Measurements from ENCODE around the gene FBRS.
A peak's percentile ranks its signal among the peaks of the same experiment; 100 is the strongest.

The FBRS gene

DNA sequence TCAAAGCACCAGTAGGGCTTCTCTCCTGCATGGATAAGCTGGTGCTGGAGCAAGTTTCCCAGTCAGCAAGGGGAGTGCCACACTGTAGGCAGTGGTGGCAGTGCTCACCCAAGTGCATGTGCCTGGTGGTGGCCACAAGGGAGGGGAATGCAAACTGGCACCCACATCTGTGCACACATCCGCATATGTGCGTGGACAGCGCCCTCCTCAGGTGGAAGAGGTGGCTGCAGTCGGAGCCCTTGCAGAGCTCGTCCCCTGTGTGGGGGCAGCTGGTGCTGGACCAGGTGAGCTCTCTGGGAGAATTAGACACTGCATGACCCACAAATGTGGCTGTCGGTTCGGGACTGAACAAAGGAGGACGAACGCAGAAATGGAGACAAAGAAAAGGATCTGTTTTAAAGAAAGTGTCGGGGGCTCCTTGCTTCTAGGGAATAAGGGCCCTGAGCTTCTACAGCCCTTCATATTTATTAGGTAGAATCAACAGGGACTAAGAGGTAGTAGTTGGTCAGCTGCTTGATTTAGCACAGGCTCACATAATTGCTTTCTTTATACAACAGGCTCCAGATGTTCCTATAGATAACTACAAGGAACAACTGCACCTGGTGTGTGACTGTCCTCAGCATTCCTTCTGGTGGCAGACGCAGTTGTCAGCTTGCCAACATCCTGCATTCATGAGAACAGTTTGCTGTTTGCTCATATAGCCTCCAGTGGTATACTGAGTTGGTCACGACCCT, 42.7 kb upstream of the FBRS start:
- Histone ChIP-seq H3K27ac (ENCODE audit: low read length, poor library complexity, severe bottlenecking) (no peak overlapping the region), H2BK5ac (ENCODE audit: low read depth, low read length, poor library complexity, severe bottlenecking) (no peak overlapping the region), H2BK120ac (ENCODE audit: low read depth, low read length) (no peak overlapping the region), H3K18ac (ENCODE audit: low read depth in 1 of 2, low read length in 2 of 2) (no peak overlapping the region), H2BK12ac (ENCODE audit: low read length in 2 of 2) (no peak overlapping the region), H3K27me3 (ENCODE audit: control insufficient read depth in 1 of 2, insufficient read depth in 1 of 2, low read length in 2 of 2) (no peaks in the 10 kb centered on the region), H3K23ac (ENCODE audit: low read length in 2 of 2) (no peak overlapping the region), H3K4me1 (ENCODE audit: control insufficient read depth, insufficient read depth, low read depth, low read length) (peaks cover 9% of the 10 kb centered on the region), H3K9me3 (ENCODE audit: control insufficient read depth, low read length) (no peaks in the 10 kb centered on the region), H2BK15ac (ENCODE audit: low read depth, poor library complexity, severe bottlenecking) (no peak overlapping the region), H4K8ac (ENCODE audit: low read length) (no peak overlapping the region), H2AFZ (ENCODE audit: low read depth, low read length) (no peak overlapping the region), H2AK5ac (ENCODE audit: low read length, severe bottlenecking) (no peak overlapping the region), H3K14ac (ENCODE audit: low read length in 2 of 2) (no peak overlapping the region), H4K91ac (ENCODE audit: low read length) (no peak overlapping the region), H3K36me3 (ENCODE audit: control insufficient read depth in 1 of 2, insufficient read depth in 2 of 2, low read depth in 1 of 2, low read length in 2 of 2) (no peaks in the 10 kb centered on the region), H3K4me3 (ENCODE audit: insufficient read depth in 1 of 2, low read depth in 1 of 2, low read length in 2 of 2) (no peak overlapping the region), H3K9ac (ENCODE audit: low read length) (no peak overlapping the region), H3K79me1 (replicated peaks; ENCODE audit: low read length, poor library complexity, severe bottlenecking) (peaks cover under 1% of the 10 kb centered on the region), H3K4ac (ENCODE audit: low read depth in 1 of 2, low read length in 2 of 2) (no peak overlapping the region), H3K4me2 (ENCODE audit: low read length, poor library complexity, severe bottlenecking) (no peak overlapping the region)
- 44% methylated on average over 12 of the region's 12 CpGs for WGBS
- peak; percentile 32 for DNase-seq

GRCh38 chr16:30619202-30619601, 39.0 kb upstream of the FBRS start:
- H3K23ac ChIP-seq (ENCODE audit: low read length in 2 of 2), result no peak overlapping the region
- no peaks in the 10 kb centered on the region for H3K9me3 ChIP-seq (ENCODE audit: control insufficient read depth, low read length)
- no peak overlapping the region for H3K4me2 ChIP-seq (ENCODE audit: low read length, poor library complexity, severe bottlenecking)
- H4K8ac ChIP-seq (ENCODE audit: low read length), result no peak overlapping the region
- no peak overlapping the region for H4K91ac ChIP-seq (ENCODE audit: low read length)
- no peak overlapping the region for H2BK15ac ChIP-seq (ENCODE audit: low read depth, poor library complexity, severe bottlenecking)
- no peak overlapping the region for H2AFZ ChIP-seq (ENCODE audit: low read depth, low read length)
- H3K9ac ChIP-seq (ENCODE audit: low read length), result no peak overlapping the region
- no peak overlapping the region for H3K18ac ChIP-seq (ENCODE audit: low read depth in 1 of 2, low read length in 2 of 2)
- 92% methylated on average over 4 of the region's 4 CpGs for WGBS
- H3K4me1 ChIP-seq (ENCODE audit: control insufficient read depth, insufficient read depth, low read depth, low read length), result peaks cover 9% of the 10 kb centered on the region
- no peak overlapping the region for H3K14ac ChIP-seq (ENCODE audit: low read length in 2 of 2)
- H2BK5ac ChIP-seq (ENCODE audit: low read depth, low read length, poor library complexity, severe bottlenecking), result no peak overlapping the region
- no peak overlapping the region for H3K4ac ChIP-seq (ENCODE audit: low read depth in 1 of 2, low read length in 2 of 2)
- no peak overlapping the region for H2BK12ac ChIP-seq (ENCODE audit: low read length in 2 of 2)
- H3K36me3 ChIP-seq (ENCODE audit: control insufficient read depth in 1 of 2, insufficient read depth in 2 of 2, low read depth in 1 of 2, low read length in 2 of 2), result no peaks in the 10 kb centered on the region
- H3K4me3 ChIP-seq (ENCODE audit: insufficient read depth in 1 of 2, low read depth in 1 of 2, low read length in 2 of 2), result no peak overlapping the region
- no peaks in the 10 kb centered on the region for H3K79me1 ChIP-seq (replicated peaks; ENCODE audit: low read length, poor library complexity, severe bottlenecking)
- peak overlapping the region; percentile 15 for H3K27ac ChIP-seq (ENCODE audit: low read length, poor library complexity, severe bottlenecking)
- peaks cover 3 to 16% of the 10 kb centered on the region in 2 experiments for H3K27me3 ChIP-seq (ENCODE audit: control insufficient read depth in 1 of 2, insufficient read depth in 1 of 2, low read length in 2 of 2)
- DNase-seq, result no peak
- H2BK120ac ChIP-seq (ENCODE audit: low read depth, low read length), result no peak overlapping the region
- H2AK5ac ChIP-seq (ENCODE audit: low read length, severe bottlenecking), result no peak overlapping the region

- Histone ChIP-seq H4K8ac (ENCODE audit: low read length) (no peak overlapping the region), H3K27me3 (ENCODE audit: control insufficient read depth in 1 of 2, insufficient read depth in 1 of 2, low read length in 2 of 2) (peaks cover 3 to 16% of the 10 kb centered on the region in 2 experiments), H2AK5ac (ENCODE audit: low read length, severe bottlenecking) (no peak overlapping the region), H3K4me1 (ENCODE audit: control insufficient read depth, insufficient read depth, low read depth, low read length) (peaks cover 9% of the 10 kb centered on the region), H2BK15ac (ENCODE audit: low read depth, poor library complexity, severe bottlenecking) (no peak overlapping the region), H3K23ac (ENCODE audit: low read length in 2 of 2) (no peak overlapping the region), H3K4ac (ENCODE audit: low read depth in 1 of 2, low read length in 2 of 2) (no peak overlapping the region), H3K27ac (ENCODE audit: low read length, poor library complexity, severe bottlenecking) (peak overlapping the region; percentile 15), H3K9me3 (ENCODE audit: control insufficient read depth, low read length) (no peaks in the 10 kb centered on the region), H3K79me1 (replicated peaks; ENCODE audit: low read length, poor library complexity, severe bottlenecking) (no peaks in the 10 kb centered on the region), H2AFZ (ENCODE audit: low read depth, low read length) (no peak overlapping the region), H2BK5ac (ENCODE audit: low read depth, low read length, poor library complexity, severe bottlenecking) (no peak overlapping the region), H4K91ac (ENCODE audit: low read length) (no peak overlapping the region), H3K4me2 (ENCODE audit: low read length, poor library complexity, severe bottlenecking) (no peak overlapping the region), H2BK12ac (ENCODE audit: low read length in 2 of 2) (no peak overlapping the region), H3K9ac (ENCODE audit: low read length) (no peak overlapping the region), H3K36me3 (ENCODE audit: control insufficient read depth in 1 of 2, insufficient read depth in 2 of 2, low read depth in 1 of 2, low read length in 2 of 2) (no peaks in the 10 kb centered on the region), H3K18ac (ENCODE audit: low read depth in 1 of 2, low read length in 2 of 2) (no peak overlapping the region), H2BK120ac (ENCODE audit: low read depth, low read length) (no peak overlapping the region), H3K14ac (ENCODE audit: low read length in 2 of 2) (no peak overlapping the region), H3K4me3 (ENCODE audit: insufficient read depth in 1 of 2, low read depth in 1 of 2, low read length in 2 of 2) (no peak overlapping the region)
- no peak for DNase-seq
- WGBS, result 90% methylated on average over 5 of the region's 5 CpGs
Observed at GRCh38 chr16:30619638-30620037, 38.6 kb upstream of the FBRS start.

- Histone ChIP-seq H4K8ac (ENCODE audit: low read length) (no peak overlapping the region), H3K36me3 (ENCODE audit: control insufficient read depth in 1 of 2, insufficient read depth in 2 of 2, low read depth in 1 of 2, low read length in 2 of 2) (no peaks in the 10 kb centered on the region), H3K18ac (ENCODE audit: low read depth in 1 of 2, low read length in 2 of 2) (no peak overlapping the region), H3K27ac (ENCODE audit: low read length, poor library complexity, severe bottlenecking) (no peak overlapping the region), H3K4me1 (ENCODE audit: control insufficient read depth, insufficient read depth, low read depth, low read length) (peaks cover 9% of the 10 kb centered on the region), H4K91ac (ENCODE audit: low read length) (no peak overlapping the region), H3K27me3 (ENCODE audit: control insufficient read depth in 1 of 2, insufficient read depth in 1 of 2, low read length in 2 of 2) (peaks cover 3 to 16% of the 10 kb centered on the region in 2 experiments), H3K23ac (ENCODE audit: low read length in 2 of 2) (no peak overlapping the region), H3K4ac (ENCODE audit: low read depth in 1 of 2, low read length in 2 of 2) (no peak overlapping the region), H2BK12ac (ENCODE audit: low read length in 2 of 2) (no peak overlapping the region), H2BK15ac (ENCODE audit: low read depth, poor library complexity, severe bottlenecking) (no peak overlapping the region), H2AFZ (ENCODE audit: low read depth, low read length) (no peak overlapping the region), H3K4me3 (ENCODE audit: insufficient read depth in 1 of 2, low read depth in 1 of 2, low read length in 2 of 2) (no peak overlapping the region), H3K9me3 (ENCODE audit: control insufficient read depth, low read length) (no peaks in the 10 kb centered on the region), H3K79me1 (replicated peaks; ENCODE audit: low read length, poor library complexity, severe bottlenecking) (no peaks in the 10 kb centered on the region), H2AK5ac (ENCODE audit: low read length, severe bottlenecking) (no peak overlapping the region), H3K14ac (ENCODE audit: low read length in 2 of 2) (no peak overlapping the region), H2BK5ac (ENCODE audit: low read depth, low read length, poor library complexity, severe bottlenecking) (no peak overlapping the region), H3K9ac (ENCODE audit: low read length) (no peak overlapping the region), H3K4me2 (ENCODE audit: low read length, poor library complexity, severe bottlenecking) (no peak overlapping the region), H2BK120ac (ENCODE audit: low read depth, low read length) (no peak overlapping the region)
- no peak for DNase-seq
- 75% methylated on average over 2 of the region's 3 CpGs for WGBS
Observed at GRCh38 chr16:30620169-30620568, 38.1 kb upstream of the FBRS start.

Measured in mesenchymal stem cell (in vitro differentiated cells and primary cell).